ENCODE data around the gene ELN.
"Not testable (repeated sequence)": the region's sequence is repeated elsewhere in the genome, so short reads cannot be mapped to it uniquely, and the experiment has no call there.

ELN gene

DNA sequence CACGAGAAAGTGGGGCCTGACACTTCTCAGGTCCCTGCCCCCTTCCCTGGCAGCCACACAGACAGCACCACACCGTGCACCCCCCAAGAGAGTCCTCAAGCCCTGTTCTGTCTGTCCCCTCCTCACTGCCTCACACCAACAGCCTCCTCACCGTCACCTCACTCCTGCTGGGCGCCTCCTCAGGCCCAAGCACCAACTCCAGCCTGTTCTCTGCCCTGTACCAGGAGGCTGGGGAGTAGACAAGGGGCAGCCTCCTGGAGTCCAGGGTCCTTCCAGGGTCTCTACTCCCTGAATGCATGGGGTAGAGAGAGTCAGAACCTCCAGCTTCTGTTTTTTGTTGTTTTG, 26.9 kb upstream of the ELN start:
- DNase-seq (ENCODE audit: low spot score): no peak

DNA sequence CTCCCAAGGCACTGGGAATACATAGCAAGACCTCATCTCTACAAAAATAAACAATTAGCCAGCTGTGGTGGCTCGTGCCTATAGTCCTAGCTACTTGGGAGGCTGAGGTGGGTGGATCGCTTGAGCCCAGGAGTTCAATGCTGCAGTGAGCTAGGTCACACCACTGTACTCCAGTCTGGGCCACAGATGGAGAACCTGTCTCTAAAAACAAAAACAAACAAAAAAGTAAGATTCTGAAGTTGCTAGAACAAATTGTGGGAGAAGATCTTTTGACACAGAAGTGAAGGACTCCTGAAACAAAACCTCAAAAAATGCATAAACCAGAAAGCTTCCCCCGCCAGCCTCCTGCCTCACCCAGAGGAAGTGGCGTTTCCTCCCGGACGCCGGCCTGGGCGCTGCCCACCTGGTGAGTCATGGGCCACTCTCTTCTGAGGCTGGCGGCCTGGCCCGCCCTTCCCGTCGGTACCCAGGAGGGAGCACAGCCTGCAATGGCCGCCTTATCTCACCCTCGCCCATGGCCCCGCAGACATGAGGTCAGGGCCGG, 25.4 kb upstream of the ELN start:
- no peak for DNase-seq (ENCODE audit: low spot score)

DNA sequence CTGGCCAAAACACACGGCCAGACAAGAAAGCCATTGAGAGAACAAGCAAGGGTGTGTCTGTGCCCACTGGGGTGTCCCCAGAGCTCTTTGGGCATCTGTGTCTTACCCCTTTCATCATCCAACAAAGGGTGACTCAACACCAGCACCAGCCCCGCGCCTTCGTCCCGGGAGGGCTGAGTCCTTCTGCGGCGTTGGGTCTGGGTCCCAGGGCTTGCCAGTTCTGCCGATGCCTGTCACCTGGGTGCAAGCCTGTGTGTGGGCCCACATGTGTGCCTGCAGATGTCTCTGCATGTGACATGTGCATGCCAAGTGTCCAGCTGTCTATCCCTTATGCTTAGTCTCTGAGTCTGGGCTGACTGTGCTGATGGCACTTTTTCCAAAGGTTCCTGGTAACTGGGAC, 24.4 kb upstream of the ELN start:
- DNase-seq (ENCODE audit: low spot score): no peak

DNA sequence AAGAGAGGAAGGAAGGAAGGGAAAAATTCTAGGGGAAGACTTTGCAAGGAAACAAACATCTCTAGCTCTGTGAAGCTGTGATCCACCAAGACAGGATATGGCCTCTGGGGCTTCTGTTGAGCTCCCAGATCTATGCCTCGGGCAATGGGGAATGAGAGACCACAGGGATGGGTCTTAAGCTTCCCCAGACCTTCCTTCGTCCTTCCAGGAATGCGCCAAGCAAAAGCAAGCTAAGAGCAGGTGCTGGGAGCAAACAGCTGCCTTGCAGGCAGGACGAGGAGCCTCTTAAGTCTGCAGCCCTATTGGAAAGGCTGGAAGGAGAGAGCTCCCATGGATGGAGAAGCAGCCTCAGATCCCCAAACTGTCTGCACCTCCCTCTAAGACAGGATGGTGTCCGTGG, 21.9 kb upstream of the ELN start:
- DNase-seq (ENCODE audit: low spot score): no peak

DNA sequence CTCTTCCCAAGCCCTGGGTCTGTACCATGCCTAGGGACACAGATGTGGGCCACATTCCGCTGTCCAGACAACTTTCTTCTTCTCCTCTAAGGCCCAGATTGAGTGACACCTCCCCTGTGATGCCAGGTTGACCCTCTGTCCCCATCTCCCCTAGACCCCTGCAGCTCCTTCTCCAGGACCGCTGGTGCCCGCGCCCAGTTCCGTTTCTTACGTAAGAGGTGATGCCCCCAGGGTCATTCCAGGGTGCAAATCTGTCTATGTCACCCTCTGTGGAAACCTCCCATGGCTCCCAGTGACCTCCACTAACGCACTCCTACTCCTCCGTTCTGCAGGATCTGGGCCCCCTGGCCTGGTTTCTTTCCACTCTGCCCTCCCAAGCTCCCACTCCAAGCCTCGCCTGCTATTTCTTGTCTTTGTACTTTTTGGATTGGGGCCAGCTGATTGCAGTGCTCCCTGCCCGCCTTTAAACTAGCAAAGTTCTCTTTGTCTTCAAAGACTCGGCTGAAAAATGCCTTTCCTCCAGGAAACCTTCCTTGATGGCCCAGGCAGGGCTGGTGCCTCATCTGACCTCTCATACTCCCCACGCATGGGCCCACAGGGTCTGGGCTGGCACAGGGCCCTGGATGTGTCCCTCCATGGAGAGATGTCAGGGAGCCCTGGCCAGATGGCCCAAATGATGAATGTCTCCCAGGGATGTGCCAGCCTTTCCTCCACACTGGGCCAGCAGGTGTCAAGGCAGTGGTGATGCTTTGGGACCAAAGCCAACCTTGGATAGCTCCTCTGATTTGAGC, 21.3 kb upstream of the ELN start:
- DNase-seq (ENCODE audit: low spot score): no peak

DNA sequence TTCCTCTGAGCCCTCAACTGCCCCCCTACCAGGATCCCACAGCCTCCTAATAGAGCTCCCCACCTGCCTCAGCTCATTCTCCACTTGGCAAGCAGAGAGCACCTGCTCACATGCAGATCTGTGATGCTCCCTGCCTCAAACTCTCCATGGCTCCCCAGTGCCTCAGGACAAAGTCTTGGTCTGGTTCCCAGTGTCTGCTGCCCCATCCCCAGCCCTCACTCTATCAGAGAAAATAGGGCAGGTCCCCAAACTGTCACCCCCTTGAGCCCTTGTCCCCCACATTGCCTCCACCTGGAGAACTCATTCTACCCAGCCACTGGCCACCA, 20.8 kb upstream of the ELN start:
- DNase-seq (ENCODE audit: low spot score): no peak

DNA sequence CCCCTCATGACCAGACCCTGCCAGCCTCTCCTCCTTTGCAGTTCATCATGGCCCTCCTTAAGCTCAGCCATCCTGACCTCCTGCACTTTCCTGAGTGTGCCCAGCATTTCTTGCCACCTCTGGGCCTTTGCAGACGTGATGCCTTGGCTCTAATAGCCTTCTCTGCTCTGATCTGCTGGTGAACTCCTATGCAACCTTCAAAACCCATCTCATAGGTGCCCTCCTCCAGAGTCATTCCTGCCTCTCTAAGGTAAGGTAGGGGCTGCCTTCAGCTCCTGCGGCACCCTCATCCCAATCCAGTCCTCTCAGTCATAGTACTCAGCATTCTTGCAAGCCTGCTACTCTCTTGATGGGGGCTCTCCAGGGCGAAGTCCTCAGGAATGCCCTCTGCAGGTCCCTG, 19.3 kb upstream of the ELN start:
- no peak for DNase-seq (ENCODE audit: low spot score)

DNA sequence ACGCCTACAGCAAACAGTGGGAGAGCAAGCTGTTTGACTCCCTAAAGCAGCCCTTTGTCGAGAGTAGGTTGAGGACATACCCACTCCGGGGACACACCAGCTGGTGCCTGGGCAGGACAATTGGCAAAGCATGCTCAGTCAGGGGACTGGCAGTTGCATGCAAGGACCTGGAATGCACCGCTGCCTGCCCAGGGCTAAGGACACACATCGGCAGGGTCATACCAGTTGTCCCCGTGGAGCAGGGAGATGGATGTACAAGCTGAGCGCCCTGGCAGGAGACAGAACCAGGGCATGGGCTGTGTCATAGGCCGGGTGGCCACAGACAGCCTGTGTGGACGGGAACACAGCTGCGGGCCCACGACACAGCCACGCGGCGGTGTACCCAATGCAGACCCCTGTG, 18.3 kb upstream of the ELN start:
- no peak for DNase-seq (ENCODE audit: low spot score)

DNA sequence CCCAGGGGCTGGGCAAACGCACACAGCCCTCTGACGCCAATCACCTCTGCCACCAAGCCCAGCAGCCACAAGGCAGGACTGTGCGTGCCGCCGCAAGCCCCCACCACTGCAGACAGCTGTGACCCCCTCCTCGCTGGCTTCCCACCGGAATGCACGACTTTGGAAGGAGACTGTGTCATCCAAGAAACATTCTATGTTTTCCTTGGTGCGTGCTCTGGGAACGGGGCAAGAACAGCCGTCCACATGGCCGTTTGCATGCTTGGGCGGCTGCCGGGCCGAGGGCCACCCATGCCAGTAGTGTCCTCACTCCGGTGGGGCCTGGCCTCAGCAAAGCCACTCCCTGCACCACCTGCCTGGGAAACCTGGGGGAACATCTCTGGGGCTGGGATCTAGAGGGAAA, 17.6 kb upstream of the ELN start:
- DNase-seq (ENCODE audit: low spot score): no peak

DNA sequence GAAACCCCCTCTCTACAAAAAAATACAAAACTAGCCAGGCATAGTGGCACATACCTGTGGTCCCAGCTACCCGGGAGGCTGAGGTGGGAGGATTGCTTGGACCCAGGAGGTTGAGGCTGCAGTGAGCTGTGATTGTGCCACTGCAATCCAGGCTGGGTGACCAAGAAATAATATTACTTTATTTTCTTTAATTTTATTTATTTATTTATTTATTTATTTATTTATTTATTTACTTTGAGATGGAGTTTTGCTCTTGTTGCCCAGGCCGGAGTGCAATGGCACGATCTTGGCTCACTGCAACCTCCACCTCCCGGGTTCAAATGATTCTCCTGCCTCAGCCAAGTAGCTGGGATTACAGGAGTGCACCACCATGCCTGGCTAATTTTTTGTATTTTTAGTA, 16.6 kb upstream of the ELN start:
- not testable (repeated sequence) for DNase-seq (ENCODE audit: low spot score)

DNA sequence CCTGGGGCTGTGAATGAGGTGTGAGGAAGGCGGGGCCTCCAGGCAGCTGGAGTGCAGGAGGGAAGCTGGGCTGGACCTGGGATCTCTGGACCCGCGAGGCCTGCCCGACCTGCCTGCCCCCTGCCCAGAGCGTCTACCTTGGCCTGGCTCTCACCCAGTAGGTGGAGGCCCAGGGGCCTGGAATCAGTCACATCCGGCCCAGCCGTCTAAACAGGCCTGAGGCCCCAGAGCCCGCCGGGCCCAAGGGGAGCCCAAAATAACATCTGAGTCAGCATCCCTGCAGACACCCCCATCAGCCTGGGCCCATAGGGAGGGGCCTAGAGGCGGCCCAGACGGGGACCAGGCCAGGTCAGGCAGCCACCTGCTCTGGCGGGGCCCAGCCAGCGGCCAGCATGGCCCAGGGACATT, 15.1 kb upstream of the ELN start:
- no peak for DNase-seq (ENCODE audit: low spot score)

DNA sequence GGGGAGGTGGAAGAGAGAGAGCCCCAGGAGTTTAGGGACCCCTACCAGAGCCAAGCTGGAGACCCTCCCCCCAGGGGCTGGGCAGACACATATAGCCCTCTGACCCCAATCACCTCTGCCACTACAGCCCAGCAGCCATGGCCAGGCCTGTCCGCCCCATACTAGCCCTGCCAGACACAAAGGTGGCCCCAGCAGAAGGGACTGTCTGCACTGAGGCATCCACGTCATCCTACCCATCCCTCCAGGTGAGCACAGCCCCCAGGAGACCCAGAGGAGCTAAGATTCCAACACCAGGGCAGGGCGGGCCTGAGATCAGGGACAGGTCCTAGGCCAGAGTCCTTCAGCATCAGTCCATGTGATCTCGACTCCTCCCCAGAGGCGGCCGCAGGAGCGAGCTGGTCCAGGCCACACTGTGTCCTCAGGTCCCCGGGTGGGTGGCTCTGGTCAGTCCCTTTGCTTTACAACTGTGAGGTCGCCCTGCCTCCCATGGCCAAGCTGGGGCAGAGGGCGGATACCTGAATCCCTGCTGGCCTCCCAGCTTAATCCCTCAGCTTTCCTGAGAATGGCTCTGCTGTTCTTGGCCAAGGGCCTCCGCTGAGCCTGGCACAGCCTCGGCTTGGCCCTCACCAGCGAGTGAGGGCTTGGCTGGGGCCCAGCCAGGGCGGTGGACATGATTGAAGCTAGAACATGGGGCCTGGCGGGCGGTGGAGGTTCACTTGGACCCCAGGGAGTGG, 14.3 kb upstream of the ELN start:
- DNase-seq (ENCODE audit: low spot score): no peak

DNA sequence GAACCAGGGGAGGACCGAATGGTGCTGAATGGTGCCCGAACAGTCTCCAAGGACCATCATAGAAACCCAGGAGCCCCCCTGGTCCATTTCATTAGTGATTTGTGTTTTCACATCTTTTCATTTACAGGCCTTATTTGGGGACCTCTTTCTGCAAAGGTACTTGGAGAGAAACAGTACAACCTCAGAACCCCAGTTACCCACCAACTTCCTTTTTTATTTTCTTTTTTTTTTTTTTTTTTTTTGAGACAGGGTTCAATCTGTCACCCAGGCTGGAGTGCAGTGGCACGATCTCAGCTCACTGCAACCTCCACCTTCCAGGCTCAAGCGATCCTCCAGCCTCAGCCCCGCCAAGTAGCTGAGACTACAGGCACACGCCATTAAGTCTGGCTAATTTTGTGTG, 13.0 kb upstream of the ELN start:
- no peak for DNase-seq (ENCODE audit: low spot score)

DNA sequence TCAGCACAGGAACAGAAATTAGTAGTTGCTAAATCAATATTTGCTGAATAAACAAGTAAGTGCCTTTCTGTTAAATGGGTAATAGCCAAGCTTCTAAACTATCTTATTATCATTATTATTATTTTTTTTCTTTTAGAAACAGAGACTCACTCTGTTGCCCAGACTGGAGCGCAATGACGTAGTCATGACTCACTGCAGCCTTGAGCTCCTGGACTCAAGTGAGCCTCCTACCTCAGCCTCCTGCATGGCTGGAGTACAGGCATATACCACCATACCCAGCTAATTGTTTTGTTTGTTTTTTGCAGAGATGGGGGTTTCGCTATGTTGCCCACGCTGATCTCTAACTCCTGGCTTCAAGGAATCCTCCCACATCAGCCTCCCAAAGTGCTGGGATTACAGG, 12.3 kb upstream of the ELN start:
- DNase-seq (ENCODE audit: low spot score): no peak

DNA sequence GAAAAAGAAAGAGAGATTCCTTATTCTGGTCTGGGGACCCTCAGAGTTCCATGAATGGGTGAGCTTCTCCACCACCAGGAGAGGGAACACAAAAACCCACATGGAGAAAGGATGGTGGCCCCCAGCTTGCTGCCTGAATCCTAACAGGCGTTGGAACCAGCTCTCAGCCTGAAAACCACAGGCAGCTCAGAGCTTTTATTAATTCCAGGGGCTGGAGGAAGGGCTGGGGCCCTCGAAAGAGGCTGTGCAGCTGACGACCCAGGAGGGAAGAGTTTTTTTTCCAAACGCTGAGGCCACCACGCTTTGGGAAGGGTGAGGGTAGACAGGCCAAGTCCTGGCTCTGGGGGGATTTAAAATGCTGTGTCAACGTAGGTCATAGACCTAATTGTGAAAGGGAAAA, 10.8 kb upstream of the ELN start:
- DNase-seq (ENCODE audit: low spot score): no peak

DNA sequence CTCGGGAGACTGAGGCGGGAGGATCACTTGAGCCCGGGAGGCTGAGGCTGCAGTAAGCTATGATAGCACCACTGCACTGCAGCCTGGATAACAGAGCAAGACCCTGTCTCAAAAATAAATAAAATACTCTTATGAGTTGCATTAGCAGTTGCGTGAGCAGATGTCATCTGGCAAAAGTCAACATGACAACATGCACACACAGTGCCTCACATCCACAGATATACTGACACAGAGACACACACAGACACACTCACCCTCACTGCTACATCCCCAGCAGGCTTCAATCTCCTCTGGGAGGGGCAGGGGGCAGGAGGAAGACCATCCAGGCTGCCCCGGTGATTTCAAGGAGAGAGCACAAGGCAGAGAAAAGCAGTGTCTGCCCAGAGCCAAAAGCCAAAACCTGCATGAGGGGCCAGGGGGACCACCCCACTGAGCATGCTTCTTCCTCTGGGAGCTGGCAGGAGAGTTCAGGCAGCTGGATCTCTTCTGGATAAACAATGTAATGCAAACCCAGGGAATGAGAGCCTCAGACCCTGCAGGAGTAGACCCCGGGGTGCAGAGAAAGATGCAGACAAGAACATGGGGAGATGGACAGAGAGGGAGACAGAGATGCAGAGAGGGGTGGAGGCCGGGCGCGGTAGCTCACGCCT, 9.6 kb upstream of the ELN start:
- no peak for DNase-seq (ENCODE audit: low spot score)

DNA sequence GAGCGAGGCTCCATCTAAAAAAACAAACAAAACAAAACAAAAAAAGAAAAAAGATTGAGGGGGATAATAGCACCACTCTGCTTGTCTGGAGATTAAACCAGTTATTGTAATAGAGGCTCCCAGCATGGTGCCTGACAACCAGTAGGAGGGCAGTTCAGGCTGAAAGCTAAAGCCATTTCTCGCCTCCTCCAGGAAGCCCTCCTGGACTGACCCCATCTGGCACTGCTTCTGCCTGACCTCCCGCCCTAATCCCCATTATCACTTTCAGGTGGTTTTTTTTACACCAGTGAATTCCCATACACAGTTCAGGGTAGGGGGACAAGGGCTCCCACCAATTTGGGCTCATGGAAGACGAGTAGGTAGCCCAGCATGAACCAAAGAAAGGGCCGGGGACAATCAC, 8.8 kb upstream of the ELN start:
- DNase-seq (ENCODE audit: low spot score): no peak

DNA sequence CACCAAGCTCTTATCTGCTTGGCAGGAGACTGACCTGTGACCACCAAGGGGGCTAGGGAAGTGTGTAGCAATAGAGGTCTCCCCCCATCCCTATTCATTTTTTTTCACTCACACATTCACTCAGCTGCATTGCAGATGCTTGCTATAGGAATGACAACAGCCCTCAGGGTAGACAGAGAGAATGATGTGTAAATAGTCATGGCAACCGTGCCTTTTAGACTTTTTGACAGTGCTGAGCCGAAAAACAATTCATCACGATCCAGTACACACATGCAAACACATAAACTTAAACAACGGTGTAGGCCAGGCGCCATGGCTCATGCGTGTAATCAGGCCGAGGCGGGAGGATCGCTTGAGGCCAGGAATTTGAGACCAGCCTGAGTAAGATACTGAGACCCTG, 7.6 kb upstream of the ELN start:
- no peak for DNase-seq (ENCODE audit: low spot score)

DNA sequence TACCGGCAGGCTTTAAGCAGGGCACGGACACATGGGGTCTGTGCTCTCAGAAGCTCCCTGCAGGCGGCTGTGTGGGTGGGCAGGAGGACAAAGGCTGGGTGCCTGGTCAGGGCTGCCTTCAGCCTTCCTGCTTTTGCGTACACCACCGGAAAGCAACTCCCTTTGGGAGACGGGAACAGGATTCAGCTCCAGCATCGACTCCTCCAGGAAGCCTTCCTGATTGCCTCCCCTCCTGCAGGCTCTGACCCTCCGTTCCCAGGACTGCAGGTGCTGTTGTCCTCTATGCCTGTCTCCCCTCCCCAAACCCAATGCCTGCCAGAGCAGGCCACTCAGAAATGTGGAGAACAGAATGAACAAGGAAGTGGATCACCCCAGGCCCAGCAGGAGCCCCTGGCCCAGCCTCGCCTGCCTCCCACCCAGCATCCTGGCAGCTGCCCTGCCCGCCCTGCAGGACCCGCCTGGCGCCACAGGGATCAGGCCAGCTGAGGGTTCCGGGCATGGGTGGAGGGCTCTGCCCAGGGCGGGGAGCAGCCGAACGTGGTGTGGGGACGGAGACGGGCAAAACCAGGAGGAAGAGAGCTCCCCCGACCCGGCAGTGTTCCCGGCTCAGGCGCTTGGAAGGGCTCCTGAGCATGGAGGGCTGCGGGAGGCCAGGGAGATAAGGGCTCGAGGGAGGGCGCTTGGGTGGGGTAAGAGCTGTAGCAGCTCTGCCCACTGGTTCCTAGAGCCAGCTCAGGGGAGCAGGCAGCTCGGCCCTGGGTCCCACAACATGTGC, 6.2 kb upstream of the ELN start:
- DNase-seq (ENCODE audit: low spot score): no peak

DNA sequence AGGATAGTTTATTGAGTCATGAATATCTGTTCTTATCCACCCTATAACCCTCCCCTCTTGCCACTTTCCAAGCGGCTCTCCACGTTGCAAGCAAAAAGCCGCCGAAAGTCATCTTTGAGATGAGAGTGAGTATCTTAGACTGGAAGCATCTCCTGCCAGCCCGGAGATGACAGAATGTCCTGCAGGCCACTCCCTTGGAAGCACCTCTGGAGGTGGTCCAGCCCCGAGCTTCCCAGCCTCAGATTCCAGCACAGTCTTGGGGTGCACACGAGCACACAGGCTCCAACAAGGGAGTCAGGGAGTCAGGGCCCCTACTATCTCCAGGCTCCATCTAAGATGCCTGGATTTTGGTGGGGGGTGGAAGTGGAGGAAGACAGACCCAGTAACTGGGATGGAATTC, 5.5 kb upstream of the ELN start:
- no peak for DNase-seq (ENCODE audit: low spot score)

DNA sequence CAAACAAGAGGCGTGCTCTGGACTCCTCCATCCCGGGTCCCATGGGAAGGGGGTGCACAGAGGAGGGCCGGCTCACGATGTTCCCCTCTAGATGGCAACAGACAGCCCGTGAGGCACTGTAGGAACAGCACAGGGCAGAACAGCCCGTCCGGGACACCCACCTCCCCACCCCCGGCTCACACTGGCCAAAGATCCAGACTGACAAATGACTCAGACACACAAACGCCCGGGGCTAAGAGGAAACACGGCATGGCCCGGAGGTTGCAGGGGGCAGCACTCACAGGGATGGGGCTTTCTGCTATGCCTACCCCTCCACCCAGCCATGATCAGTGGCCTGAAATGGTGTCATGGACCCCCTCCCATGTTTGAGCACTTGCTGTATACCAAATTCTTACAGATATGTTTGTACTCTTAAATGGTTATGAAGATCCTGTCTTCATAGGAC, 4.9 kb upstream of the ELN start:
- no peak for DNase-seq (ENCODE audit: low spot score)

DNA sequence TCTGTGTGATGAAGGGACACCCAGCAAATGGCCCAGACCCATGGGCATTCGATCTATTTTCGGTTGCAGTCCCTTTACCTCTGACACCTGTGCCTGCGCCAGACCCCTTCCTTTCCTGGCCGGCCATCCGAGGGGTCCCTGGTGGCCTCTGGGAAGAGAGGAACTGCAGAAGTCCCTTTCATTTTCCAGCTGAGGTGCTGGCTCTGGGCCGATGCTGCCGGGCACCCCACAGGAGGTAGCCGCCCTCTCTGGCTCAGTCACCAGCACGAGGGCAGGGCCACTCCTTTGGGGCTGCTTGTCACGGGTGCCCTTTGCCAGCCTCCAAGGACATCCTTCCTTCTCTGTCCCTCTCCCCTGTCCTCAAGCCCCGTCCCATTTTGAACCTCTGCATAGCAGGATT, 4.2 kb upstream of the ELN start:
- no peak for DNase-seq (ENCODE audit: low spot score)

DNA sequence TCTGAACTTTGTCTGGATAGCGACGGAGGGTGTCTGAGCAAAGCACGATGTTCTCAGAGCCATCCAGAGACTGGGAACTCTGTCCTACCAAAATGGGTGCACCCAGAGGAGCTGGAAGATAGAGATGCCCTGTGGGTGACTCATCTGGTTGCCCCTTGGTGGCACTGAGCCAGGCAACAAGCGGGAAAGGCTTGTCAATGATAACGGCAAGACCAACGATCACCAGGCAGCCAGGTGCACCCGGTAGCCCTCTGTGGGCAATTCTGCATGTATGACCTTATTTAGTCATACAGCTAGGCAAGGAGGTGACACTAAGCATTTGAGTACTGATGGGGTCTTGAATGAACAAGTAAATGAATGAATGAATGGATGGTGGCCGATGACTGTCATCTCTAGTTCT, 2.8 kb upstream of the ELN start:
- no peak for DNase-seq (ENCODE audit: low spot score)

All from putamen (tissue), 1 donor.